Hypothalamus (tissue), 51 donors: ENCODE results near the gene ENO3.

ENCODE experiments used
- DNase-seq, 51 donors: peaks; one replicate each; lab custom pipeline; 2025; lab: John Stamatoyannopoulos, UW

Gene ENO3

DNA sequence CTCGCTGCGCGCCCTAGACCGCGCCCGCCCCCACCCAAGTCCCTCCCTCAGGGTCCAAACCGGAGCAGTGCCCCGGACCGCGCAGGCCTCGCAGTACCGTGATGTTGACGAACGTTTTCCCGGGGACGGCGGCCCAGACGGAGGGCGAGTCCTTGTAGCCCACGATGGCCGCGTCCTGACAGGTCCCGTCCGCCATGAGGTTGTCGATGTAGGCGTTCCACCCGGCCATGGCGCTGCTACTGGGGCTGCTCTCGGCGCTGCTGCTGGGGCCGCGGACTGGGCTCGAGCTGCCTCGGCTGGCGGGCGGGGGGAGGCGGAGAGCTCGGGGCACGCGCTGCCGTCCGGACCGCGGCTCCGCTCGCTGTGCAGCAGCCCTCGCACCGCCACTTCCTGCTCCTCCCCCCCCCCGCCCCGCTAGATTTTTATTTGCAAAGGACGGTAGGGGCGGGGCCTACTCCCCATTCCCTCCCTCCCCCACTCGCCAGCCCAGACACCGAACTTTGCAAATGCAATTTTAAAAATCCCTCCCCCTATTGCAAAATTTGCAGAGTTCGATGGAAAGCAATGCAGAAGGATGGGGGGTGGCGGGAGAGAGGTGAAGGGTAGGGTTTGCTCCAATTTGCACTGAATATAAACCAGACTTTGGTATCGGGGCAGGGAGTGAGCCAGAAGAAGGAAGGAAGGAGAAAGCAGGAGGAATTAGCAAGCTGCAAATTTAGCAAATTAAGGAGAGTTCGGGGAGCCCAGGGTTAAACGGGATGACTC is 2.6 kb upstream of the ENO3 start, which contains the start of gene PFN1:
Gene PFN1, minus strand, starts transcription at position 365 of the 765 bp plus-strand sequence. Its CDS starts 136 bp downstream, at position 229.
- peak; percentile 39 to 93 (median 74) for DNase-seq

DNA sequence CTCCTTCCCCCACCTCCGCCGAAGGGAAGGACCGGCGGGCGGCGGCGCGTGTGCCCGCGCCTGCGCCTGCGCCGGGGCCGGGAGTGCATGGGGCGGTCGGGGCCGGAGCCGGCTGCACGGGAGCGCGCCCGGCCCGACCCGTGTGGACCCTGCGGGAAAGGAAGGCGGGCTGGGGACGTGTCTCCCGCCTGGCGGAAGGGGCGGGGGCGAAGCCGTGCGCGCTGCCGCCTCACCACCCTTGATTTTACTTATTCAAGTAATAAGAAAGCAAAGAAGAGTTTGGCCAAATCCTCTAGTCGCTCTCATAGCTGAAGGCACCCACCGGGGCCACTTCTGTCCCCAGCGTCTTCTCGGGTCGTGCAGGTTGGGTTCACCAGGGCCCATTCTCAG is 2.0 kb upstream of the ENO3 start:
- DNase-seq: peak in 45 of 51 donors; percentile 42 to 86 (median 70)

DNA sequence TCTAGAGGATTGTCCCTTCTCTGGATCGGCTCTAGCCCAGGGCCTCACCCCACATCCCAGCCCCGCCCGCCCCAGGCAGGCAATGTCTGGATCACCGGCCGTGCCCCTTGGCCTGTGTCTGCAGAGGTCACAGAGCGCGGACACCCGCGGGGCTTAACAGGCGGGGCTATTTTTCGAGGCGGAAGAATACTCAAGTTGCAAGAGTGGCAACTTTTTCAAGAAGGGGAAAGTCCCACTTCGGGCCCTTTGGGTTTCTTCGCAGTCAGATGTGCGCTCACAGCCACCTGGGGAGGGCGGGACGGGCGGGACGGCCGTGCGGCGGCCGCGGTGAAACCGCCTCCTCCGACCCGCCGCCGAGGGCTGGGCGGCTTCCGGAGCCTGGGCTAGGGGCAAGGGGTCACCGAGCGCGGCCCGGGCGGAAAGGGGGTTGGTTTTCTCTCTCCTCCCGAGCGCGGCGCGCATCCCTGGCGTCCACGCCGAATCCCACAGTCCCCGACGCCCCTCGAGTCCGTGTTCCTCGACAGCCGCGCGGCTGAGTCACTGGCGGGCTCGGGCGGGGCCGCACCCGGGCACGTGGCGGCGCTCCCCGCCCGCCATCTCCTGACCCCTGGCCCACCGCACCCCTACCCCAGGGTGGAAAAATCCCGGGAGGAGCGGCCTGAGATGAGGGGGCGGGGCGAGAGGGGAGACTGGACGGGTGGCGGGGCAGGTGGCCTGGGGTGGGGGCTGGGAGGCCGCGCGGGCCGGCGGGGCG is 1.4 kb upstream of the ENO3 start:
- DNase-seq: peak in 29 of 51 donors; percentile 18 to 72 (median 51)

DNA sequence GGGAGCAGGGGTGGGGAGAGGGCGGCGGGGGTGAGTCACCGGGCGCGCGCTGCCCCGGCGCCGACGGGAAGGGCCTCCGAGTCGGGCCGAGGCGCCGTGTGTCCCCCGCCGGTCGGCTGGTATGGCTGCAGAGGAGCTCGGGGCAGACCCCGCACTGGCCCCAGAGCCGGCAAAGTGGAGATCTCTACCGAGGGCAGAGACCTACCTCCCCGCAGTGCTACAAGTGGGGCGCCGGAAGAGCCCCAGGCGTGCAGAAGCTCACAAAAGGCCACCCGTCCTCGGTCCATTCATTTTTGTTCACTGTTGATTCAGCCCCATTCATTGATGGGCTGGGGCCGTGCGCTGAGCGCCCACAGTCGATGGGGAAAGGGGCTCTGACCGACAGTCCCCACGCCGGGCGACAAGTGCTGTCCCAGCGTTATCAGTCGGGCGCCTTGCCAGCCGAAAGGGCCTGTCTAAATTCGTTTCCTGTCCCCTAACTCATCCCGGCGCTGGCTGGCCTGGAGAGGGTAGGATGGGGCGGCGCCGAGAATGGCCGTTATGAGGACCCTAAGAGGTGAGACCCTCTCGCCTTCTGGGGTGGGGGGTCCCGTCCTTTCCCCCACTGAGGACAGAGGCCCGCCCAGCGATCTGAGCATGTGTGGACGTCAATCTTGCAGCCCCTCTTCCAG is 709 bp upstream of the ENO3 start:
- peak in 2 of 51 donors; percentile 39 to 45 for DNase-seq

DNA sequence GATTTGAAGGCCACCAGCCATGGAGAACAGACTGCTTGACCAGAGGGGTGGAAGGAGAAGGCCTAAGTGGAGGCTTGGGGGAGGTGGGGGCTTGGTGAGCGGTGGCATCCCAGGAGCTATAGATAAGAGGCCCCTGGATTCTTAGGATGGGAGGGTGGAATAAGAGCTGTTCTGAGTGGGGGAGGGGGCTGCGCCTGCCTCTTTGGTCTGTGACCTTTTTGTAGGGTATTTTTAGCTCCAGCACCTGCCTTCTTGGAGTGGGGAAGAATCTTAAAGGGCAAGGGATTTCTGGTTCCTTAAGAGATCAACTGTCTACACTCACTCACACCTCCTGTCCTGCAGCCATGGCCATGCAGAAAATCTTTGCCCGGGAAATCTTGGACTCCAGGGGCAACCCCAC is 567 bp downstream of the ENO3 start:
- no peak for DNase-seq

DNA sequence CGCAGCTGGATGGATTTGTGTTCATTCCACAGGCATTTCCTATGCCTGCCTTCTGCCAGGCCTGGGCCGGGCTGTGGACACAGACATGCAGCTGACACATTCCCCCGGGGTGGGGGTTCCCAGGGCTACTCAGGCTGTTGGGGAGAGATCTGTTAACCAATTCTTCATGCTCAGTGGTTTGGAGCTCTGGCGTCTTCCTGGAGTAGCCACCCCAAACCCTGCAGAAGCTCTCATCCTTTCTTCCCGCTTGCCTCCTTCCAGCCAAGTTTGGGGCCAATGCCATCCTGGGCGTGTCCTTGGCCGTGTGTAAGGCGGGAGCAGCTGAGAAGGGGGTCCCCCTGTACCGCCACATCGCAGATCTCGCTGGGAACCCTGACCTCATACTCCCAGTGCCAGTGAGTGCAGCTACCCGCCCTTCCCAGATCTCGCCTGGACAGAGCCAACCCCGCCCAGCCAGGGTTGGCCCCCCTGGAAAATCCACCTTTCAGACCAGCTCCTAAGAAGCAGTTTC is 2.6 kb downstream of the ENO3 start:
- no peak for DNase-seq

DNA sequence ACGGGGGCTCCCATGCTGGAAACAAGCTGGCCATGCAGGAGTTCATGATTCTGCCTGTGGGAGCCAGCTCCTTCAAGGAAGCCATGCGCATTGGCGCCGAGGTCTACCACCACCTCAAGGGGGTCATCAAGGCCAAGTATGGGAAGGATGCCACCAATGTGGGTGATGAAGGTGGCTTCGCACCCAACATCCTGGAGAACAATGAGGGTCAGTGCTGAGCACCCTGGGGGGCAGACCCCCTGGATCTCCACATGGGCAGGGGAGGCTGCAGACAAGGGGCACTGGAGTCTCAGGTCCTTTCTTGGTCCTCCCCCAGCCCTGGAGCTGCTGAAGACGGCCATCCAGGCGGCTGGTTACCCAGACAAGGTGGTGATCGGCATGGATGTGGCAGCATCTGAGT is 4.2 kb downstream of the ENO3 start:
- DNase-seq: no peak

DNA sequence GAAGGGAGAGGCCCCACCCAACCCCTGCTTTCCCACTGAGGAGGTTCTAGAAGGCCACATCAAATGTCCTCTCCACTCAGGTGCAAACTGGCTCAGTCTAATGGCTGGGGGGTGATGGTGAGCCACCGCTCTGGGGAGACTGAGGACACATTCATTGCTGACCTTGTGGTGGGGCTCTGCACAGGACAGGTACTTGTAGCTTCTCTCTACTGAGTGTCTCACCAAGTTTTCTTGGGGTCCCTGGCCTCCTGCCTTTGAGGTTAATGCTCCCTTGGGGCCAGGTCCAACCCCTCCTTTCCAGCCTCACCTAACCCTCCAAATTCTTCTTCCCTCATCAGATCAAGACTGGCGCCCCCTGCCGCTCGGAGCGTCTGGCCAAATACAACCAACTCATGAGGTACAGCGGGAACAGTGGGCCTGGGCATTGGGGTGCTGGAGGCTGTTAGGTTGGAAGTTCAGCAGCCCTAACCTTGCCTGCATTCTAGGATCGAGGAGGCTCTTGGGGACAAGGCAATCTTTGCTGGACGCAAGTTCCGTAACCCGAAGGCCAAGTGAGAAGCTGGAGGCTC is 5.7 kb downstream of the ENO3 start:
- no peak for DNase-seq

DNA sequence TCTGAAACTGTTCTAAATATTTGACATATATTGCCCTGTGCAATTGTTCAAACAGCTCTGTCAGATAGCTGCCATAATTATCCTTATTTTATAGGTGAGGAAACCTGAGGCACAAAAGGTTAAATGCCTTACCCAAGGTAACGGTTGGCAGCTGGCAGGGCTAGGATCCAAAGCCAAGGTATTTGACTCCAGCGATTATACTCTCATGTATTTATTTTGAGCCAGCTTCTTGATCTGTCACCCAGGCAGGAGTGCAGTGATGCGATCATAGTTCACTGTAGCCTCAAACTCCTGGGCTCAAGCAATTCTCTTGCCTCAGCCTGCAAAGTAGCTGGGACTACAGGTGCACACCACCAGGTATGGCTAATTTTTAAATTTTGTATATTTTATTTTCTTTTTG is 7.2 kb downstream of the ENO3 start:
- no peak for DNase-seq

DNA sequence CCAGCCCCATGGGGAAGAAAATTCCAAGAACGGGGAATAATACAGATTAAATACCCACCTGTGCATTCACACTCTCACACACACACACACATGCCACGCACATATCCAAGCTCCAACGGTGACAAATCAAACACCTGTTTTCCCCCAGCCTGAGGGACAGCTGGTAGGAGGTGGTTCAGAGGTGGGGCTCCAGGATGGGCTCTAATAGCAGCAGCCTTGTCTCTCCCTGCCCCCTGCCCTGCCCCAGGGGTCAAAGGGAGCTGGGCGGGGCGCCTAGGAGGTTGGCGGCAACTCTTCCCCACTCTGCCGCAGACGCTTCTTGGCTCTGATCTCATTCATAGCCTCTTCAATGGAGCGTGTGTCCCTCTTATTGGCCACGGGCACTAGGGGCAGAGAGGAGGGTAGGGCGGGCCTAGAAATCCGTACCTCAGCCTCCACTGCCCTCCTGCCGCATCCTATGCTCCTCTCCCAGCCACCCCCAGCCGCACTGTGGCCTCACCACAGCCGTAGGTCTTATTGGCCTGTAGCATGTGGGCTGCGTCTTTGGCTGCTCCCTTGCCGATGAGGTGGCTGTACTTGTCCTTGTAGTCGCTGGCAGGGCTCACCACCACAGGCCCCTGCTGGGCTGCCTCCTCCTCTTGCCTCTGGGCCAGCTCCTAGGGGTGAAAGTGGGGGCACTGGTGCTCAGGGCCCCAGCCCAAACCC is 8.5 kb downstream of the ENO3 start:
- no peak for DNase-seq

DNA sequence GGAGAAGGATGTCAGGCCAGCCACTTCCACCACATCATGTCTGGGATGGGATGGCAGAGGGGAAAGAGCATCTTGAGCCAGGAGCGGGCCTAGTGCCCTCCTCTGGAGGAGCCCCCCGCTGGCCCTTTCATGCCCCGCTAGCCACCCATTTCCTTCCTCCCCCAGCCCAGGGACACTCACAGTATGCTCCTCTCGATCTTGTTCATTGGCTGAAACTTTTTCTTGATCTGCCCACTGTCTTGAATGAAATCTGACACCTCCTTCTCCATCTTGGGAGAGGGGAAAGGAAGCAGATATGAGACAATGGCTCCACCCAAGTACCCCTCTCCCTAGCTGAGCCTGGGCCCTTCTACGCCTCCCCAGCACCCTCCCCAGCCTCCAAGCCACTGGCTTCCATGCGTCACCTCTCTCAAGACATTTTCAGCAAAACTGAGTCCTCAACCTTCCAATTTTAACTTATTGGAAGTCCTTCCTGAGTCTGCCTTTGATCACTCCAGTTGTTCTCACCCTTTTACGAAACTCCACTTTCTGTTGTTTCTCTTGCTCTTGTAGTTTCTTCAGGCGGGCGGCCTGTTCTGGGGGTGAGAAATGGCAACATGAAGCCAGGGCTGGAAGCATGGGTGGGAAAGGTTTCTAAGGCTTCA is 9.5 kb downstream of the ENO3 start:
- DNase-seq: no peak

DNA sequence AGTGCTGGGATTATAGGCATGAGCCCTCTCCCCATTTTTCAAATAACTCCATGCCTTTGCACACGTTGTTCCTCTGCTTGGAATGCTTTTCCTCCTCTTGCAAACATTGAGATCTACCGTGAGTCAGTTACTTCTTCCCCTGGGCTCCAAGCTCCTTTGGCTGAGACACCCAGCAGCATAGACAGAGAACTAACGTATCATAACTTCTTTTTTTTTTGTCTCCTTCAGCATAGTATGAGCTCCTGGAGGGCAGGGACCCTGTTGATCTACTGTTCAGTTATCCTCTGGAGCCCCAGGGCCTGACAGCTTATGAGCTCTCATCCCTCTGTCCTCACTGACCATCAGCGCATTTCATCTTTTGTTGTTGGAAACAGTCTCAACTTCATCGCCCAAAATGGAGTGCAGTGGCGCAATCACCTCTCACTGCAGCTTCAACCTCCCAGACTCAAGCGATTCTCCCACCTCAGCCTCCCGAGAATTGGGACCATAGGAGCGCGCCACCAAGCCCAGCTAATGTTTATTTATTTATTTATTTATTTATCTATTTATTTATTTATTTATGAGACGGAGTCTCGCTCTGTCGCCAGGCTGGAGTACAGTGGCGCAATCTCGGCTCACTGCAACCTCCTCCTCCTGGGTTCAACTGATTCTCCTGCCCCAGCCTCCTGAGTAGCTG is 14.5 kb downstream of the ENO3 start:
- DNase-seq: no peak

DNA sequence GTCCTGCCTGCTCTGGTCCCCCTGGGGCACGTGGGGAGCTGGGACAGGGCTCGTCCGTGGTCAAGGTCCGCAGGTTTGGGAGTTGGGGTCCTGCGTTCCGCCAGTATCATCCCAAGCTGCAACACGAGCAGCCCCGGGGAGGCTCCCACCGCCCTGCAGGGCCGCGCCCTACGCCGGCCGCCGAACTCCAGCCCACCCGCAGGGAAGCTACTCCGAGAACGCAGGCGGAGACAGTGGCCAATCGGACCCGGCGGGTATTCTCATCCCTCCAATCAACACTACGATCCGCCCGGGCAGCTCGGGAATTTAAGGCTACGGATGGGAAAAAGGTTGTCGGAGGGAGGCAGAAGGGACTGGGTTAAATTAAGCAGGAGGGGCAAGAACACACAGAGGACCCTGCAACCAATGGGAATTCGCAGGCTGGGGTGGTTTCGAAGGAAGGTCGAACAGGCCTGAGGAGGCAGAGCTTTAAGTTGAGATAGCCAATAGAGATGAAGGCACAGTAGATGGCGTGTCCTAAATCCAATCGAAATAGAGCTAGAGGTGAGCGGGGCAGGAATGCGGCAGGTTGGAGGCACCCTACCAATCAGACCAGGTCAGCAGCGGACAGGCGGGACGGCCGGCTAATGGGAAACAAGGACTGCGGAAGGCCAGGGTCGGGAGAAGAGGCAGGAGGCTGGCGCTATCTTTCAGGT is 16.1 kb downstream of the ENO3 start:
- peak in 48 of 51 donors; percentile 91 to 100 (median 99) for DNase-seq

DNA sequence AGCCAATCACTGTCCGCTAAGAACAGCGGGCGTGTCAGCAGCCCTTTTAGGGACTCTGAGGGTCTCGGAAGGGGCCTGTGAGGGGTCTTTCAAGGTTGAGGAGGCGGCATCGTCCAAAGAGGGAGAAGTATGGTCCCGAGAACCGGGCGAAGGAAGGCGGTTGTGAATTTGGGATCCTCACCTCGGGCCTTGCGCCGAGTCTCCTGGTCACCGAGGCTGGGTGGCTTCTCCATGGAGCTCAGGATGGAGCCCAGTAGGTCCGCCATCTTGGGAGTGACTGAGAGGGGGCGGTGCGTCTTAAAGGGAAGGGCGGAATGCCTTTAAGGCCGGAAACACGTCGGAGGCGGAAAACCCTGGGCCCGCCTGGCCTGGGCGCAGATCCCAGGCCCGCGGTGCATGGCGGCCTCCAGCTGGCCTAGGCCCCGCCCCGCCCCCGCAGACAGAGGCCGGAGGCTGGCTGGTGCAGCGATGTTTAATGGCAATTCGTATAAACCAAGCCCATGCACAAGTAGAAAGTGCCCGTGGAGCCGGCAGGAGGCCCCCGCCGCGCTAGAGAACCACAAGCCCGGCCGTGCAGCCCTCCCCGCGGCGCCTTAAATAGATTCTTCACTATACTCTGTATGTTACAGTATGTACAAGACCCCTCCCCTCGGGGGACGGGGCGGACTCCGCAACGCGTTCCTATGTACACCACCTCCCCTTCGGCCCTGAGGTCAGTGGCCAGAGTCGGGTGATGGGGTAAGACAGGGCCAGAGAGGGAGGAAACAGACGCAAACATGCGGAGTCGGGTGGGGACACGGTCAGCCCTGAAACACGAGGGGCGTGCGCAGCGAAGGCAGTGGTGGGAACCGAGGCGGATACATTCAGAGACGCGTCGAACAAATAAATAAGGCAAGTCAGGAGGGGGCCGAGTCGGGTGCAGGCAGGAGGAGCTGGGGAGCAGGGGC is 16.9 kb downstream of the ENO3 start, which contains the start of gene SPAG7:
Gene SPAG7, minus strand, starts transcription at position 279 of the 947 bp plus-strand sequence. Its CDS starts 13 bp downstream, at position 266.
- peak; percentile 89 to 100 (median 96) for DNase-seq

DNA sequence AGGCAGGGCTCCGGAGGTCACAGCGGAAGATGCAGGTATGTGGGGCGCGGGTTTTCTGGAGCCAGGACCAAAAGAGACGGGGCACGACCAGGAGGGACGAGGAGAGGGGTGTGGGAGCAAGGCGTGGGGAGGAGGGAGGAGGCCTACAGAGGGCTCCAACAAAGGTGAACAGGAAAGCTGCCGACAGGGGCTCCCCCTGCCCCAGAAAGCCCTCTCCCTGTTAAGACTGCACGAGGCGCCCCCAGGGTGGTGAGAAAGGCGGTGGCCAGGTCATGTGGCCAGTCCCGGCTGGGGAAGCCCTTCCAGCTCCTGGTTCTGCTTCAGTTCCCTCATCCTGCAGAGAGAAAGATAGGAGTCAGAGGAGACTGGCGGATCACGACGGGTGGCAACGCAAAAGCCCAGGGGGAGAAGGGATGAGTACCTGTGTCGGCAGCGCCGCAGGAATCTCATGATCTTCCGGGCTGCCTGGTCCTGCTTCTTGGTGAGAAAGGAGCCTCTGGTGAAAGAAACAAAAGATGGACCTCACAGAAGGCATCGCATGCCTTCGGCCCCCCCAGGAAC is 17.6 kb downstream of the ENO3 start:
- peak in 16 of 51 donors; percentile 15 to 45 (median 31) for DNase-seq

DNA sequence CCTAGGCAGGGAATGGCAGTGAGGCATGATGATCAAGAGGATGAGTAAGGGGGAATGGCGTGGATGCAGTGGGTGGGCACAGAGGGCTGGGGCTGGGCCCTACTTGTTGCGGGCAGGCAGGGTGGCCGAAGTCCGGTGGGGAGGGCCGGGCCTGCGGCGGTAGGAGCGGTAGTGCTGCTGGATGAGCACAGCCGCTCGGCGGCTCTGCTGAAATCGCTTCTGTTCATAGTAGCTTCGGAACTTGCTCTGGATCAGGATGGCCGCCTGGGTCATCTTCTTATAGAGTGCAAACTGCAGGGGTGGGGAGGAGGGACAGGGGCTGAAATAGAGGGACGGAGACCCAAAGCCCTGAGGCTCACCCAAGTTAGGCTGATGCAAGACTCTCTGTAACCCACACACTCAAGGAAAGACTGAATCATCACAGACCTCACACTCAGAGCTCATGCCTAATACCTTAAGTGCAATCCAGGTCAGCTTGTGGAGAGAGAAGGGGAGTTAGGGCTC is 18.2 kb downstream of the ENO3 start:
- DNase-seq: peak in 3 of 51 donors; percentile 4 to 30 (median 29)
